GM12875 (cell line): Measurements from ENCODE around the gene SECTM1.
A peak's percentile ranks its signal among the peaks of the same experiment; 100 is the strongest.

Experiments used
- H3K4me3 ChIP-seq: one replicate; pipeline ENCODE4 v1.5.1; 2011; ENCODE audit warnings: low read depth, low read length, control low read depth
- CTCF ChIP-seq: IDR thresholded peaks from 2 replicates; pipeline ENCODE4 v1.5.1; 2011; ENCODE audit warnings: low read depth, mild to moderate bottlenecking, control low read depth, inconsistent platforms, low read length, moderate library complexity, borderline replicate concordance; ENCODE audit not compliant: insufficient read depth

Gene SECTM1

GRCh38 chr17:82272495-82273326 lies 60.9 kb downstream of the SECTM1 start:
- no peak for TF ChIP-seq CTCF

GRCh38 chr17:82271401-82271800 lies 62.2 kb downstream of the SECTM1 start:
- H3K4me3 ChIP-seq: no peak overlapping the region
- TF ChIP-seq CTCF: no peak

More at GRCh38 chr17:82272495-82273326, 60.9 kb downstream of the SECTM1 start:
- peak overlapping the region; percentile 66 for H3K4me3 ChIP-seq
